Uterus (tissue), 2 donors: ENCODE data around the gene VTA1.

Experiments
- POLR2A ChIP-seq, 2 donors: fragments of 450-650 bp; IDR thresholded peaks; one replicate each; pipeline ENCODE4 v1.6.1; 2016; ENCODE audit warnings: antibody characterized with exemption in 2 of 2, mild to moderate bottlenecking in 1 of 2, moderate library complexity in 1 of 2
- TF ChIP-seq, protein P1 (sequence below), 4 experiments: fragments of 200-600 bp in 2 of 4; fragments of 450-650 bp in 2 of 4; sonication (generic) in 2 of 4; IDR thresholded peaks; one replicate each; pipeline ENCODE4 v1.5.1; 2016 to 2019; ENCODE audit warnings: antibody characterized with exemption in 4 of 4, mild to moderate bottlenecking in 2 of 4, moderate library complexity in 1 of 4

DNA sequence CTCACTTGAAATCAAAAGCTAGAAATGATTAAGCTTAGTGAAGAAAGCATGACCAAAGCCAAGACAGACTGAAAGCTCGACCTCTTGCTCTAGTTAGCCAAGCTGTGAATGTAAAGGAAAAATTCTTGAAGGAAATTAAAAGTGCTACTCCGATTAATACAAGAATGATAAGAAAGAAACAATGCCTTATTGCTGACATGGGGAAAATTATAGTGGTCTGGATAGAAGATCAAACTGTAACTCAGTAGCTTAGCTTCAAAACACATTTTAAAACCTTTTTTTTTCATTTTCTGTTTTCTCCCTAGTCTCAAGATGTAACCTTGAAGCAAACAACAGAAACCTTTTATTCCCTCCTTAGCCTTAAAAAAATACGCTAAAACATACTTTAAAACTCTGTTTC lies 25.7 kb upstream of the VTA1 start:
- TF ChIP-seq, protein P1, sequence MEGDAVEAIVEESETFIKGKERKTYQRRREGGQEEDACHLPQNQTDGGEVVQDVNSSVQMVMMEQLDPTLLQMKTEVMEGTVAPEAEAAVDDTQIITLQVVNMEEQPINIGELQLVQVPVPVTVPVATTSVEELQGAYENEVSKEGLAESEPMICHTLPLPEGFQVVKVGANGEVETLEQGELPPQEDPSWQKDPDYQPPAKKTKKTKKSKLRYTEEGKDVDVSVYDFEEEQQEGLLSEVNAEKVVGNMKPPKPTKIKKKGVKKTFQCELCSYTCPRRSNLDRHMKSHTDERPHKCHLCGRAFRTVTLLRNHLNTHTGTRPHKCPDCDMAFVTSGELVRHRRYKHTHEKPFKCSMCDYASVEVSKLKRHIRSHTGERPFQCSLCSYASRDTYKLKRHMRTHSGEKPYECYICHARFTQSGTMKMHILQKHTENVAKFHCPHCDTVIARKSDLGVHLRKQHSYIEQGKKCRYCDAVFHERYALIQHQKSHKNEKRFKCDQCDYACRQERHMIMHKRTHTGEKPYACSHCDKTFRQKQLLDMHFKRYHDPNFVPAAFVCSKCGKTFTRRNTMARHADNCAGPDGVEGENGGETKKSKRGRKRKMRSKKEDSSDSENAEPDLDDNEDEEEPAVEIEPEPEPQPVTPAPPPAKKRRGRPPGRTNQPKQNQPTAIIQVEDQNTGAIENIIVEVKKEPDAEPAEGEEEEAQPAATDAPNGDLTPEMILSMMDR (IDR thresholded peaks at IDR 0.05), result no peak
- TF ChIP-seq POLR2A (IDR thresholded peaks at IDR 0.05), result no peak
